Epithelial cell of esophagus (primary cell): ENCODE data around the gene PIK3C2A.
"Not testable (repeated sequence)": the region's sequence is repeated elsewhere in the genome, so short reads cannot be mapped to it uniquely, and the experiment has no call there.

Source experiments
- DNase-seq: peaks from one replicate; pipeline ENCODE4 v3.0.0; 2010; ENCODE audit warnings: low read depth
- H3K4me3 ChIP-seq: 2 replicates; pipeline ENCODE4 v1.5.1; 2011; ENCODE audit warnings: mild to moderate bottlenecking, low read length, control low read depth
- CTCF ChIP-seq: IDR thresholded peaks from 2 replicates; pipeline ENCODE4 v1.5.1; 2011; ENCODE audit warnings: low read depth, mild to moderate bottlenecking, low read length, control low read depth, inconsistent platforms; ENCODE audit not compliant: insufficient read depth; ENCODE audit errors: missing control alignments

Gene PIK3C2A

GRCh38 chr11:17240780-17241179 lies 33.0 kb upstream of the PIK3C2A start:
- no peak for TF ChIP-seq CTCF
- no peak for DNase-seq
- H3K4me3 ChIP-seq = no peak overlapping the region

- H3K4me3 ChIP-seq, DNase-seq: not testable (repeated sequence)
These were observed 32.1 kb upstream of the PIK3C2A start for GRCh38 chr11:17239927-17240326.

GRCh38 chr11:17238377-17238776 lies 30.6 kb upstream of the PIK3C2A start:
- H3K4me3 ChIP-seq = no peak overlapping the region

GRCh38 chr11:17233101-17233500 lies 25.3 kb upstream of the PIK3C2A start:
- no peak for TF ChIP-seq CTCF
- no peak overlapping the region for H3K4me3 ChIP-seq
- no peak for DNase-seq

More at GRCh38 chr11:17238377-17238776, 30.6 kb upstream of the PIK3C2A start:
- TF ChIP-seq CTCF = no peak
- peak; percentile 85 for DNase-seq

GRCh38 chr11:17230867-17231851 lies 23.4 kb upstream of the PIK3C2A start:
- no peak overlapping the region for H3K4me3 ChIP-seq
- DNase-seq = no peak
- no peak for TF ChIP-seq CTCF

- H3K4me3 ChIP-seq = no peak overlapping the region
- DNase-seq = no peak
- TF ChIP-seq CTCF = no peak
These were observed 21.8 kb upstream of the PIK3C2A start for GRCh38 chr11:17229481-17230152.

- not testable (repeated sequence) for H3K4me3 ChIP-seq, DNase-seq
These were observed 20.6 kb upstream of the PIK3C2A start for GRCh38 chr11:17228186-17228925.
